B cell (primary cell): ENCODE measurements around the gene RAPH1.

Experiments
- EZH2 ChIP-seq: IDR thresholded peaks from 2 replicates; pipeline ENCODE4 v1.6.1; 2012; ENCODE audit warnings: borderline replicate concordance, low read depth, mild to moderate bottlenecking, moderate library complexity, low read length; ENCODE audit not compliant: insufficient read depth, poor library complexity, severe bottlenecking
- TF ChIP-seq, protein P1 (sequence below): fragments of 200-600 bp; IDR thresholded peaks from one replicate; pipeline ENCODE4 v1.8.0; 2022; ENCODE audit warnings: antibody characterized with exemption, mild to moderate bottlenecking

GRCh38 chr2:203413796-203414195 lies 121.3 kb downstream of the RAPH1 start:
- TF ChIP-seq, protein P1, sequence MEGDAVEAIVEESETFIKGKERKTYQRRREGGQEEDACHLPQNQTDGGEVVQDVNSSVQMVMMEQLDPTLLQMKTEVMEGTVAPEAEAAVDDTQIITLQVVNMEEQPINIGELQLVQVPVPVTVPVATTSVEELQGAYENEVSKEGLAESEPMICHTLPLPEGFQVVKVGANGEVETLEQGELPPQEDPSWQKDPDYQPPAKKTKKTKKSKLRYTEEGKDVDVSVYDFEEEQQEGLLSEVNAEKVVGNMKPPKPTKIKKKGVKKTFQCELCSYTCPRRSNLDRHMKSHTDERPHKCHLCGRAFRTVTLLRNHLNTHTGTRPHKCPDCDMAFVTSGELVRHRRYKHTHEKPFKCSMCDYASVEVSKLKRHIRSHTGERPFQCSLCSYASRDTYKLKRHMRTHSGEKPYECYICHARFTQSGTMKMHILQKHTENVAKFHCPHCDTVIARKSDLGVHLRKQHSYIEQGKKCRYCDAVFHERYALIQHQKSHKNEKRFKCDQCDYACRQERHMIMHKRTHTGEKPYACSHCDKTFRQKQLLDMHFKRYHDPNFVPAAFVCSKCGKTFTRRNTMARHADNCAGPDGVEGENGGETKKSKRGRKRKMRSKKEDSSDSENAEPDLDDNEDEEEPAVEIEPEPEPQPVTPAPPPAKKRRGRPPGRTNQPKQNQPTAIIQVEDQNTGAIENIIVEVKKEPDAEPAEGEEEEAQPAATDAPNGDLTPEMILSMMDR, result no peak
- TF ChIP-seq EZH2, result no peak
